ENCODE results near the gene MAPKAPK3.

DNA sequence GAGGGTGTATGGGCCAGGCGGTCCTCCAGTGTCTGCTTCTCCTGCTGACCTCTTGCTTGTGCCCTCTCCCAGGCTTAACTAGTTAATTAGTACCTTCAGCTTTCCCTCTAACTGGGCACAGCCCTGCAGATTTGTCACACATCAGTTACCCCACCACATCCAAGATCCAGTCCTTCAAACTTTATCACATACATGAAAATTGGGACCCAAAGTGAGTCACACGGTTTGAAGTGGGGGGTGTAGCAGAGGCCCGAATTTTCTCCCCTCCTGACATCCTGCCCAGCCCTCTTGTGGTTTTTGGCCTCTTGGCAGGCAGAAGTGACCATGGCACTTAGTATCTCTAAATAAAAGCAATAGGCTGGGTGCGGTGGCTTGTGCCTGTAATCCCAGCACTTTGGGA, 3.9 kb downstream of the MAPKAPK3 start:
- TF ChIP-seq CTCF (IDR thresholded peaks at IDR 0.05) (no peak), POLR2AphosphoS5 (IDR thresholded peaks at IDR 0.05) (no peak), EP300 (IDR thresholded peaks at IDR 0.05) (no peak)

All from upper lobe of left lung (tissue), 4 donors.